Smooth muscle cell of trachea (primary cell): Measurements from ENCODE around the gene ADGRL1. TPM values are rescaled to one million over a fixed set of nuclear protein-coding genes. Genes with fewer than 3 reads are reported as not detected.

Source experiments
- total RNA-seq: library from RNA; depleted of rRNA; stranded (reverse); fragments of >200 nt; gene quantifications from 2 replicates; pipeline ENCODE4 v1.2.1, GENCODE V29; 2014

Gene ADGRL1
- 2.0 and 5.0 TPM in 2 replicates for total RNA-seq

GRCh38 chr19:14205452-14206287 lies at the start of gene ADGRL1:
Gene ADGRL1, minus strand, starts transcription at chr19:14206169. Its CDS starts 22,567 bp downstream, at chr19:14183602.

GRCh38 chr19:14136509-14137281 lies 69.3 kb downstream of the ADGRL1 start, which contains the start of gene ASF1B:
Gene ASF1B, minus strand, starts transcription at chr19:14136589. Its CDS starts 133 bp downstream, at chr19:14136456.

GRCh38 chr19:14117668-14118164 lies 88.3 kb downstream of the ADGRL1 start, which contains the start of gene PRKACA:
Gene PRKACA, minus strand, starts transcription at chr19:14117762. Its CDS starts 215 bp downstream, at chr19:14117547.

Other genes starting within 250 kb of the ADGRL1 start
- 3.5 and 4.2 TPM in 2 replicates for gene RFX1, start 199.8 kb downstream of the ADGRL1 start, total RNA-seq
- gene RLN3, start 178.0 kb downstream of the ADGRL1 start, total RNA-seq: not detected in 2 replicates
- 0.87 and 1.5 TPM in 2 replicates for gene IL27RA, start 174.4 kb downstream of the ADGRL1 start, total RNA-seq
- 0.87 and 0.99 TPM in 2 replicates for gene PALM3, start 144.1 kb downstream of the ADGRL1 start, total RNA-seq
- gene MISP3, start 133.4 kb downstream of the ADGRL1 start, total RNA-seq: 0.15 and 1.3 TPM in 2 replicates
- gene C19orf67, start 120.4 kb downstream of the ADGRL1 start, total RNA-seq: 0.17 TPM in 1 of 2 replicates, not detected in the other
- gene SAMD1, start 115.4 kb downstream of the ADGRL1 start, total RNA-seq: 19.6 and 36.2 TPM in 2 replicates
- gene PRKACA, start 88.4 kb downstream of the ADGRL1 start, total RNA-seq: 60.2 and 72.1 TPM in 2 replicates
- gene ASF1B, start 69.6 kb downstream of the ADGRL1 start, total RNA-seq: 0.66 and 11.9 TPM in 2 replicates
- gene ADGRE5, start 175.3 kb upstream of the ADGRL1 start, total RNA-seq: 30.9 and 32.6 TPM in 2 replicates
- gene DDX39A, start 213.2 kb upstream of the ADGRL1 start, total RNA-seq: 48.3 and 118 TPM in 2 replicates
- gene PKN1, start 227.1 kb upstream of the ADGRL1 start, total RNA-seq: 188 and 245 TPM in 2 replicates